ENCODE measurements around the gene GNB4. TPM values are rescaled to one million over a fixed set of nuclear protein-coding genes. Genes with fewer than 3 reads are reported as not detected.

The GNB4 gene
- total and polyA plus RNA-seq, 10 of the 15 experiments (the other 5 are each of a cell fraction or from before 2014, with no cell fraction given) = 0.14 to 3.4 (median 1.8) TPM

DNA sequence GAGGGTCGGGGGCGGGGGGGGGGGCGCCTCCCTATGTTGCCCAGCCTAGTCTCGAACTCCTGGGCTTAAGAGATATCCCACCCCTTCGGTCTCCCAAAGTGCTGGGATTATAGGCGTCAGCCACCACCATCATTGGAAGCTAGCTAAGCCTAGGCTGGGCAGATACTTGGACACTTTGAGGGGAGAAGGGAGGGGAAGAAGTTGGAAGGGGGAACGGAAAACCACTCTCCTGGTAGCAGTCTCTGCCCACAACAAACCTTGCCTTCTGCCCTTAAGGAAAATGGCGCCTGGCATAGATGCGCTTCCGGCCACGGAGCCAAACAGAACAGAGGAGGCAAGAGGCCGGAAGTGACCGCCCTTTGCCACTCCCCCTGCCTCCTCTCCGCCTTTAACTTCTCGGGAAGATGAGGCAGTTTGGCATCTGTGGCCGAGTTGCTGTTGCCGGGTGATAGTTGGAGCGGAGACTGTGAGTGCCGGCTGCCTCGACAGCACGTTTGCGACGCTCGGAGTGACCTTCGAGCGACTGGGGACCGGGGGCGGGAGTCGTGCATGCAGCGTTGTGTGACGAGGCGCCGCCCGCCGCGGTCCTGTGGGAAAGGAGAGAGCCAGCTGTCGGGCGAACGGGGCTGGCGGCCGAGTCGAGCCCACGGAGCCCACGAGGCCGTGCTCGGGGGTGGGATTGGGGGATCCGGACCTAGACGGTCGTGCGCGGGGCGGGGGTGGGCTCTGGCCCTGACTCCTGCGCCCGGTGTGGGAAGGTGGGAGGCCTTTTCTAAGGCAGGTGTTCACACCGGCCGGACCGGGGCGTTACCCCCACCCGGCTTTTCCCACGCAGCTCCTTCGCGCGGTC is 103.7 kb downstream of the GNB4 start, which contains the start of gene MFN1 (continued):
- TF ChIP-seq TBL1XR1 (IDR thresholded peaks at IDR 0.05; ENCODE audit: low read depth, low read length) = no peak
- TF ChIP-seq, protein P1, sequence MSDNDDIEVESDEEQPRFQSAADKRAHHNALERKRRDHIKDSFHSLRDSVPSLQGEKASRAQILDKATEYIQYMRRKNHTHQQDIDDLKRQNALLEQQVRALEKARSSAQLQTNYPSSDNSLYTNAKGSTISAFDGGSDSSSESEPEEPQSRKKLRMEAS (IDR thresholded peaks at IDR 0.05; ENCODE audit: low read depth, low read length) = peak; percentile 24; the same call in 1 of the 2 replicates
- no peak for TF ChIP-seq SMARCA5 (IDR thresholded peaks at IDR 0.05)
- TF ChIP-seq FOXM1 (IDR thresholded peaks at IDR 0.05; ENCODE audit: low read depth, low read length) = no peak
- peak; percentile 92 for TF ChIP-seq ZBTB40 (IDR thresholded peaks at IDR 0.05; ENCODE audit: borderline replicate concordance)
- TF ChIP-seq NFYB (IDR thresholded peaks at IDR 0.05; ENCODE audit: insufficient read depth, low read depth, low read length) = peak; percentile 68; the same call in 1 of the 2 replicates
- TF ChIP-seq KLF5 (IDR thresholded peaks at IDR 0.05; ENCODE audit: partially characterized antibody) = no peak
- TF ChIP-seq IRF3 (IDR thresholded peaks at IDR 0.05) = no peak
- TF ChIP-seq ZBED1 (IDR thresholded peaks at IDR 0.05; ENCODE audit: borderline replicate concordance) = no peak
- no peak for TF ChIP-seq NR2C2 (IDR thresholded peaks at IDR 0.05; ENCODE audit: borderline replicate concordance, control insufficient read depth, insufficient read length, low read depth)
- peak; percentile 20 to 79; a peak in 2 of 4 replicates for TF ChIP-seq BHLHE40 (IDR thresholded peaks at IDR 0.05; ENCODE audit: borderline replicate concordance in 1 of 2, low read depth in 2 of 2, low read length in 1 of 2)
- 0 out of 2 replicates have a peak, but pooled peaks have one; percentile 45 for TF ChIP-seq MLLT1 (IDR thresholded peaks at IDR 0.05)
- TF ChIP-seq MTA3 (IDR thresholded peaks at IDR 0.05; ENCODE audit: borderline replicate concordance, low read length) = no peak; the same call in 1 of the 2 replicates
- TF ChIP-seq POLR2AphosphoS5 (IDR thresholded peaks at IDR 0.05; ENCODE audit: low read length) = peak; percentile 96
- TF ChIP-seq ZNF274 (IDR thresholded peaks at IDR 0.05; ENCODE audit: insufficient read depth, insufficient read length) = no peak
- no peak for TF ChIP-seq RBBP5 (conservative IDR thresholded peaks at IDR 0.05)
- TF ChIP-seq SRF (IDR thresholded peaks at IDR 0.05; ENCODE audit: low read depth in 2 of 2, low read length in 2 of 2) = no peak
- TF ChIP-seq, protein P2, sequence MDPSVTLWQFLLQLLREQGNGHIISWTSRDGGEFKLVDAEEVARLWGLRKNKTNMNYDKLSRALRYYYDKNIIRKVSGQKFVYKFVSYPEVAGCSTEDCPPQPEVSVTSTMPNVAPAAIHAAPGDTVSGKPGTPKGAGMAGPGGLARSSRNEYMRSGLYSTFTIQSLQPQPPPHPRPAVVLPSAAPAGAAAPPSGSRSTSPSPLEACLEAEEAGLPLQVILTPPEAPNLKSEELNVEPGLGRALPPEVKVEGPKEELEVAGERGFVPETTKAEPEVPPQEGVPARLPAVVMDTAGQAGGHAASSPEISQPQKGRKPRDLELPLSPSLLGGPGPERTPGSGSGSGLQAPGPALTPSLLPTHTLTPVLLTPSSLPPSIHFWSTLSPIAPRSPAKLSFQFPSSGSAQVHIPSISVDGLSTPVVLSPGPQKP (IDR thresholded peaks at IDR 0.05; ENCODE audit: low read depth, low read length) = peak; percentile 87
- no peak for TF ChIP-seq SMAD1 (IDR thresholded peaks at IDR 0.05; ENCODE audit: low read depth, partially characterized antibody)
- no peak for TF ChIP-seq HDAC6 (IDR thresholded peaks at IDR 0.05; ENCODE audit: unreplicated experiment)
- peak; percentile 55 for TF ChIP-seq NBN (IDR thresholded peaks at IDR 0.05)
- no peak for TF ChIP-seq SMC3 (IDR thresholded peaks at IDR 0.05; ENCODE audit: borderline replicate concordance, low read length)
- TF ChIP-seq NR2F1 (conservative IDR thresholded peaks at IDR 0.05) = no peak

All from GM12878 (cell line).